BE2C (cell line): ENCODE data around the gene GOLT1A.

Source experiments
- DNase-seq: peaks from one replicate; pipeline ENCODE4 v3.0.0-alpha.2; 2020
- H3K27me3 ChIP-seq: fragments of 250-450 bp; sonication (Bioruptor Pico); 2 replicates; pipeline ENCODE4 v1.5.1; 2020; ENCODE audit warnings: mild to moderate bottlenecking
- H3K36me3 ChIP-seq: fragments of 250-450 bp; sonication (Bioruptor Pico); 2 replicates; pipeline ENCODE4 v1.5.1; 2020; ENCODE audit warnings: mild to moderate bottlenecking
- H3K4me1 ChIP-seq: fragments of 250-450 bp; sonication (Bioruptor Pico); 2 replicates; pipeline ENCODE4 v1.5.1; 2020
- H3K4me3 ChIP-seq: 2 replicates; pipeline ENCODE4 v1.5.1; 2011; ENCODE audit warnings: low read depth, low read length
- H3K9me3 ChIP-seq: fragments of 250-450 bp; sonication (Bioruptor Pico); 2 replicates; pipeline ENCODE4 v1.5.1; 2020
- TF ChIP-seq, protein P1 (sequence below): IDR thresholded peaks from 2 replicates; pipeline ENCODE4 v1.5.1; 2012; ENCODE audit warnings: mild to moderate bottlenecking, low read depth, low read length

Gene GOLT1A

DNA sequence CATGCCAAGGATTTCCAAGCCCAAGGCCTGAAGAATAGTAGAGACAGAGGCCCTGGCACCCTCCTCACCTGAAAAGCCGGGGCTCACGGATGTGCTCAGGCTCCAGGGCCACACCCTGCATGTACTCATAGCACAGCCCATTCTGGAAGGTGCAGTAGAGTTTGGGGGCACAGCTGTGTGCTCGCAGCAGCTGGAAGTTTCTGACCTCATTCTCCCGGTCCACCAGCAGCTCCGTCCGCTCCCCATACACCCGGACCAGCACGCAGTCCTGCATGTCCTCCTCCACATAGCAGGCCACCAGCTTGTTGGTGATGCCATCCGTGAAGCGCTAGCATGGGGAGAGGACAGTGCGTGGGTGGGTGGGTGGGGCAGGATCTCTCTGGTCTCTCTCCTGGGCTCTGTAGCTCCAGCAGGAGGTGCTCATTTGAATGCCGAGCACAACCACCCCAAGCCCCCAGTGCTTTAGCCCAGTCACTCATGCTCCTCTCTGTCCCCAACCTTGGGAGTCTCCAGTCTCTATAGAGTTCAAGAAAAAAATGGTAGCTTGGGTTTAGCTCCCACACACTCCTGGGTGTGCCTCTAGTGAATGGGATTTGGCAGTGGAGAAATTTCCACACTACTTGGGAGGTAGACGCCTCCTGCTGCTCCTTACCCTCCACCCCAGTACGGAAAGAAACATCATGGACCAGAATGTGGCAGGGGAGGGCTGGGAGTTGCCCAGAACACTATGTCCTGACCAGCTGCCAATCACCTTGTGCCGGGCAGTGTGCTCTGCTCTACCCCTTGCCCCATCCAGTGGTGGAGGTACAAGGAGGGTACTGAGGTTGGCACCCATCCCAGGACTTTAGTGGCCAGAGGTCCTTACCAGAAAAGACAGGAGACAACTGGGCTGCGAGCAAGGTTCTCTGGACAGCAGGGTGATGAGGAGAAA, 63.9 kb downstream of the GOLT1A start:
- H3K36me3 ChIP-seq, result no peaks in the 10 kb centered on the region

DNA sequence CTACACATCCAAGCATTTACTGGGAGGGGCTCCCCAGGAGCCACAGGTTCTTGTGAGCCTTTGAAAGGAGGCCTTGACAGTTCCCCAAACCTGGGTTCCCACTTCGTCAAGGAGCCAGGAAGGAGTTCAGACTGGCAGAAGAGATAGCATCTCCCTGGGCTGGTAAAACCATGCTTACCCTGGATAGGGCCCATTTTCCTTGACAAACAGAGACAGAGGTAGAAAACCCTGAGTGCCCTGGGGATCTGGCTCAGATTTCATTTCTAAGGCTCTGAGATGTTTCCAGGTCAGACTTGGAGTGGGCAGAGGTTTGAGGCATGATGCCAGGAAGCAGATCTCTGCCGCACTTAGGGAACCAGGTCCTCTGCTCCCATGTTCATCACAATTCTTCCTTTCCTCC, 64.7 kb downstream of the GOLT1A start:
- Histone ChIP-seq H3K27me3 (no peaks in the 10 kb centered on the region), H3K9me3 (no peaks in the 10 kb centered on the region), H3K4me1 (peaks cover 4% of the 10 kb centered on the region), H3K36me3 (no peaks in the 10 kb centered on the region), H3K4me3 (no peak overlapping the region)
- DNase-seq, result no peak
- TF ChIP-seq, protein P1, sequence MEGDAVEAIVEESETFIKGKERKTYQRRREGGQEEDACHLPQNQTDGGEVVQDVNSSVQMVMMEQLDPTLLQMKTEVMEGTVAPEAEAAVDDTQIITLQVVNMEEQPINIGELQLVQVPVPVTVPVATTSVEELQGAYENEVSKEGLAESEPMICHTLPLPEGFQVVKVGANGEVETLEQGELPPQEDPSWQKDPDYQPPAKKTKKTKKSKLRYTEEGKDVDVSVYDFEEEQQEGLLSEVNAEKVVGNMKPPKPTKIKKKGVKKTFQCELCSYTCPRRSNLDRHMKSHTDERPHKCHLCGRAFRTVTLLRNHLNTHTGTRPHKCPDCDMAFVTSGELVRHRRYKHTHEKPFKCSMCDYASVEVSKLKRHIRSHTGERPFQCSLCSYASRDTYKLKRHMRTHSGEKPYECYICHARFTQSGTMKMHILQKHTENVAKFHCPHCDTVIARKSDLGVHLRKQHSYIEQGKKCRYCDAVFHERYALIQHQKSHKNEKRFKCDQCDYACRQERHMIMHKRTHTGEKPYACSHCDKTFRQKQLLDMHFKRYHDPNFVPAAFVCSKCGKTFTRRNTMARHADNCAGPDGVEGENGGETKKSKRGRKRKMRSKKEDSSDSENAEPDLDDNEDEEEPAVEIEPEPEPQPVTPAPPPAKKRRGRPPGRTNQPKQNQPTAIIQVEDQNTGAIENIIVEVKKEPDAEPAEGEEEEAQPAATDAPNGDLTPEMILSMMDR, result no peak

More for the DNA sequence above, 63.9 kb downstream of the GOLT1A start:
- Histone ChIP-seq H3K9me3 (no peaks in the 10 kb centered on the region), H3K4me1 (peaks cover 4% of the 10 kb centered on the region), H3K4me3 (no peak overlapping the region), H3K27me3 (no peaks in the 10 kb centered on the region; the same call in 1 of the 2 replicates)
- DNase-seq, result no peak
- TF ChIP-seq, protein P1, result no peak
